ENCODE data around the gene NRN1L.
"Not testable (repeated sequence)": the region's sequence is repeated elsewhere in the genome, so short reads cannot be mapped to it uniquely, and the experiment has no call there.

NRN1L gene

DNA sequence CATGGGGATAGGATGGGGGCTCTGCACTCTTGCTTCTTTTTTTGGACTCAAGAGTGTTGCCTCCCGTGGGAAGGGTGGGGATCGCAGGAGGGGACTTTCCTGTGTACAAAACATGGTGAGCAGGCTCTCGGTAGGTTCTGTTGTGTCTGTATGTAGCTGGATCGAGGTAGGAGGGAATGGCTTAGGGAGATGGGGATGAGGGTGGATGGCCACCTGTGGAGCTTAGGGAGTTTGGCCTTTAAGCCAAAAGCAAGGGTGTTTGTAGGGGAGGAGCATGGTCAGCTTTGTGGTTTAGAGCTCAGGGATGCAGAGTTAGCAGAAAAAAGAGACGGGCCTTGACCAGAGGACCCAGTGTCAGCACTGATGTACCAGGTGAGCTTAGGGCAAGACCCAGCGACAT lies 22.8 kb upstream of the NRN1L start:
- no peak for DNase-seq

DNA sequence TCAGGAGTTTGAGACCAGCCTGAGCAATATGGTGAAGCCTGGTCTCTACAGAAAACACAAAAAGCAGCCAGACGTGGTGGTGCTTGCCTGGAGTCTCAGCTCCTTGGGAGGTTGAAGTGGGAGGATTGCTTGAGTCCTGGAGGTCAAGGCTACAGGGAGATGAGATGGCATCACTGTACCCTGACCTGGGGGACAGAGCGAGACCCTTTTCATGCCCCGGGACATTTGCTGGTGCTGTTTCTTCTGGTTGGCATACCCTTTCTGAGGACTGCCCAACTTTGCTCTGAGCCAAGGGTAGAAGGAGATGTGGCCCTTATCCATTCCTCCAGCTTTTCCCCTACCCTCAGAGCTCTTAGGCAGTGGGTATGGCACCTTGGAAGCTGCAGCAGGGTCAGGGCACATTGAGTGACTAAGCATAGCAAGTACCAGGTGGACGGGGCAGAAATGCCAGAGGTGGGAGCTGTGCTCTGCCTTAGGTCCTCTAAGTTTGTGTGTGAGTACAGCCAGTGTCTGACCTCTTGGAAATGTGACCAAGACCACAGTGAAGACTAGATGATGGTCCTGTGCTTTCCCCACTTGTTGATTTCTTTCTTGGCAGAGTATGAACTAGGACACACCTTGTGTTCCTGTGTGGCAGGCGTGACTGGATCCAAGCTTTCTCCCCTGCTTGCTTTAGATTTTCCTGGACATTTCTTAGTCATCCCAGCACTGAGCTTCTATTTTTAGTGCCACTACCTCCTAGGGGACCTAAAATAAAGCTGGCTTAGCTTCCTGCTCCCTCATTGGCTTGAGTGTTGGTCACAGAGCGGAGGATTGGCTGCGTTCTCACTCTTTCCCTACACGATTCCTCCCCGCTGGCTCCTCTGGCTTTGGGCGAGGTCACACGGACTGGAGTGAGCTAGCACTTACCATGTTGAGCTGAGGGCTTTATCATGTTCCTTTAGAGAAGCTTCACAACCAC lies 21.8 kb upstream of the NRN1L start:
- DNase-seq = no peak

DNA sequence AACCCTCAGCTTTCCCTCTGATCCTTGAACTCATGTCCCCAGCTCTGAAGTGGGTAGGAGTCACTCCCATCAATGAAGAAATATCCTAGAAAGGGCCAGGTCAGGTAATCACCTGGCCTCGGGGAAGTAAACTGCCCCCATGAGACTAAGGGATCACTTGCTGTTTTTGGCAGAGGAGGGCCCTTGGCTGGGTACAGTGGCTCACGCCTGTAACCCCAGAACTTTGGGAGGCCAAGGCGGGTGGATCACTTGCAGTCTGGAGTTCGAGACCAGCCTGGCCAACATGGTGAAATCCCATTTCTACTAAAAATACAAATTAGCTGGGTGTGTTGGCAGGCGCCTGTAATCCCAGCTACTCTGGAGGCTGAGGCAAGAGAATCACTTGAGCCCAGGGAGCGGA lies 20.6 kb upstream of the NRN1L start:
- not testable (repeated sequence) for DNase-seq

DNA sequence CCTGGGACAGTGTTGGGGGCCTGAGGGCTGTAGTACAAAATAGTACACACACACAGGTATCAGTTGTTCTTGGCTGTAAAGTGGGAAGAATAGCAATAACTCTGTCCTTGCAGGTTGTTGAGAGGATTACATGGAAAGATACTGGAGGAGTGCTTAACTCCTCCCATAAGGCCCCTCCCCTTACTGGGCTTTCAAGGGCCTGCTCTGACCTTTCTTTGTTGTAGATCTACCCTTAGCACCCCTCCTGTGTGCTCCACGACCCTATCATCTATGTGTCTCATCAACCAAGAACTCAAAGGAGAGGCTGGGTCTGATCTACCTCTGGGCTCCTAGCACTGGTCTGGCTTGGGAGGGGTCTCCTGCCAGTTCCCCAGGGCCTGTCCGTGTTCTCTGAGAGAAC lies 20.1 kb upstream of the NRN1L start:
- DNase-seq = no peak

DNA sequence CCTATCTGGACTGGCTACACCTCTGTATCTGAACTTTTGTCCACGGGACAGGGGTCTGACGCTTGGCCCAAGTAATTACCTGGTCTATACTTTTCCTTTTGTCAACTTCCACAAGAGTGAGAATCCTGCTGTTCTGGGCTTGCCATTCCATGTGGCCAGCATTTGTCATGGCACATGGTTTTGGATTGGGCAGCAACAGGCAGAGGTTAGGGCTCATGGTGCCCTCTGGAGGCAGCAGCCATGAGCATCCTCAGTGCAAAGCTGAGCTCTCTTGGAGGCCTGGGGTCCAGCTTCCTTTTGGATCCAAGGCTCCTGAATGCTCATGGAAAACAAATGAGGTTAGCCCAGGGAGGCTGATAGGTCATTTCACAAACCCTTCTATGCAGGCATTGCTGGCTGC lies 19.4 kb upstream of the NRN1L start:
- DNase-seq = no peak

DNA sequence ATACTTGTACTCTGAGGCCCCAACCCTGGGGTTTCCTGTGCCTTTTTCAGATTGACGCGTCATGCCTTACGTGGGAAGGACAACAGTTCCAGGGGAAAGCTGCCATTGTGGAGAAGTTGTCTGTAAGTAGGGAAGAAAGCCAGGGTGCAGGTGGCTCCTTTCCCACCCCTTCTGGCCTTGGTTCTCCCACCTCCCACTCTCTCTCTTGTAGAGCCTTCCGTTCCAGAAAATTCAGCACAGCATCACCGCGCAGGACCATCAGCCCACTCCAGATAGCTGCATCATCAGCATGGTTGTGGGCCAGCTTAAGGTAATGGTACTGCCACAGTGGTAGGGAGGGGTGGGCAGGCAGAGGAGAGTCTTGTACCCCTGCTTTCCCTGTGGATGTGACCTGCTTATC lies 16.4 kb upstream of the NRN1L start:
- DNase-seq = no peak

DNA sequence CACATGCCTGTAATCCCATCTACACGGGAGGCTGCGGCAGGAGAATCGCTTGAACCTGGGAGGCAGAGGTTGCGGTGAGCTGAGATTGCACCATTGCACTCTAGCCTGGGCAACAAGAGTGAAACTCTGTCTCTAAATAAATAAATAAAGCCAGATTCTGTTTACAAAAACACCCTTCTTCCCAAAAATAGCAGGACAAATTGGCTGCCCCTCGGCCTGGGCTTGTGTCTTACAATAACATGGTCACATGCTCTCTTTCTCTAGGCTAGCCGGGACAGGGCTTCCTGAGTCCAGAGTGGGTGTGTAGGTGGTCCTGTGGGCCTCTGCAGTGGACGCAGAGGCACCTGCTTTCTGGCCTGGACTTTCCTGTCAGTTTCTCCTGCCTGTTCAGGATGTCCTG lies 15.0 kb upstream of the NRN1L start:
- DNase-seq = no peak

DNA sequence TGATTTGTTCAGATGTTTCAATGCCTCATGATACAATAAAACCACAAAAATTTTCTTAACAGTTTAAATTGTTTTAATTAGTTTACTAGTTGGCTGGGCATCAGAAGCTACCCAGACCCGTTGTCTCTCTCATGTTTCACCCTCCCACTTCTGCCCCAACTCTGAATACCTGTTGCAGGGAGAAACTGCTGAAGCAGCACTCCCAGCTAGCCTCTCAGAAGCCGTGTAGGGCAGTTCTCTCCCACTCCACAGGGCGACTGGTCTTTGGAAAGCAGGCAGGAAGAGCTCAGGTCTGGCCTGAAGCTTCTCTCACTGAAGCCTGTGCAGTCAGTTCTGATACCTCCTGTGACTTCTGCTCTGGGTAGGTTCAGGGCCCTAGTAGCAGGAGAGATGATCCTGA lies 13.4 kb upstream of the NRN1L start:
- no peak for DNase-seq

DNA sequence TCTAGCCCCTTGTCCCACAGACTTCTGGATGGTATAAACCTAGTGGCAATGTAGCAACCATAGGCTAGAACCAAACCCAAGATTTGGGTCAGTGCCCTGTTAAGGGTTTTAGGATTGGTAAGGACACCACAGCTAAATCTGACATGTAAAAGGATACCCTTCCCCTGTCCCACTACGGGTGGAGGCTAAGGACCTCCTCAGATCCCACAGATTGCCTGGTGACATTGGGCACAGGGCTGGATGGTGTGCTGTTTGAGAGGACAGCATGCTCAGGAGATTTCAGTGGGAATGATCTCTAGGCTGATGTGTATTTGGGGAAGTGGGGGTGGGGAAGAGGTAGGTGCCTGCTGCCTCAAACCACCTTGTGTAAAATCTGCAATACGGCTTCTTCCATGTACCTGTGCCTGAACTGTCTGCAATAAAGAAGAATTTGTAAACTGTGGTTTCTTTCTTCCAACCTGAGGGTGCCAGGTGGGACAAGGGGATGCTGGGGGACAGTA lies 12.5 kb upstream of the NRN1L start:
- no peak for DNase-seq

DNA sequence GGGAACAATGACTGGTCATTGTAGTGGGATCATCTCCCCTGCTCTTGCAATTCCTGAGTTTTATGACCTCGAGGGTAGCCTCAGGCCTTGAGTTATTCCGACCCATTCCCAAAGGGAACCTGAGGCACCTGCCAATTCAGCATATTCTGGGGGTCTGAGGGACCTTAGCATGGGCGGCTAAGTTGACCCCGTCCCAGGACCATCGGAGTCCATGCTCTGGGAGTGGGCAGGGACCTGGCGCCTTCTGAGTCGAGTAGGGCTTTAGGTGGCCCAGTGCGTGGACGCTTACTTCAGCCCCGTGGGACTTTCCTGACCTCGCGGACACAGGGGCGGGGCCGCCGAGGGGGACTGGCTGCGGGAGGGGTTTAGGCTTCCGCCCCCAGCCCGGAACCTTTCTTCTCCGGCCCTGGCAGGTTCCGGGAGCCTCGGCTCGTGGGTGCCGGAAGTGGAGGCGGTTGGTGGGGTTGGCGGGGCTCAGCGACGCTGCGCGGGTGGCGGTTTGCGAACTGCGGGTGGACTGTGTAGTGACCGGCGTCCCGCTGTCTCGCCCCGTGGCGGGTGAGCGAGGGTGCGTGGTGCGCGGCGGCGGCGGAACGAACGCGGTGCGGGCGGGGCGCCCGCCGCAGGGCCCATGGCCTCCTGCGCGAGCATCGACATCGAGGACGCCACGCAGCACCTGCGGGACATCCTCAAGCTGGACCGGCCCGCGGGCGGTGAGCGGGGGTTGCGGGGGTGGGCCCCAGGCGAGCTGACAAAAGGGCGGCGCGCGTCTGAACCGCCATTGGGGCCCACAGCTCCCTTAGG lies 11.9 kb upstream of the NRN1L start, which contains the start of gene EDC4:
EDC4 (plus strand) TSS at position 422 of the 804 bp plus-strand sequence; CDS start at position 632, 210 bp downstream.
- peak; percentile 43 for DNase-seq

DNA sequence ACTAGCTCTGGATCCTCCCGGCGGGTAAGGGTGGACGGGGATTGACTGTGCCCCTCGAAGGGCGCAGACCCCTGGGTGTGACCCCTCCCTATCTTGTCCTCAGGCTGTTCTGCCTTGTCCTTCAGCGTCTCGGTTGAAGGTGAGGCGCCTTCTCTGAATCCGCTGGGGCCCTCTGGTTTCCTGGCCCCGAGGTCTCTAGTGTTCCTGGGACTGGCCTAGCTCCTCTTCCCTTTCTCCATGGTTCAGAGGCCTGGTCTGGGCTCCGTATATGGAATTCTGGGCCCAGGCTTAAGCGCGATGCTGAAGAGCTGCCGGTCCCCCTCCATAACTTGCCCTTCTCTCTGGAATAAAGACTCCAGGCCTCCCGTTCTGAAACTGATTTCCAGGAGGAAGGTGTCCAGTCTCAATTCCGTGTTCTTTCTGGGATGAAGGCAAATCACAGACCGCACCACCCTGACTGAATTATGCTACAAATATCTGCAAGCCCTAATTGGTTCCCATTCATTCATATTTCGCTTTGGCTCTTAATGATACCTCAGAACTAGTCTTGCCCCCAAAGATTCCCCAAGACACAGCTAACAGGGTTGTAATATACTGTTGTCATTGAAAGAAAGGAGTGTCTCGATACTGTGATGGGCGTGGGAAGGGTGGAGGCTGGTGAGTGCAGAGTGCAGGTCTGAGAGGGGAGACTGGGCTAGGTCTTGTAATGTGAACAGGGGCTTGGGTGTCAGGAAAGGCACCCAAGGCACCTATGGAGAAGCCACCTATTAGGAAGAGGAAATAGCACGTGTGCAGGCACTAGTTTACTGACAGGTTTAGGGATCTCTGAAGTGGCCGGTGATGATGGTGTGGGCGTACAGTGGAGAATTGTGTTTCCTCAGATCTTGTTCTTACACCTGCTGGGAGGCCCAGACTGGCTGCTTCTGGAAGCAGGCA lies 11.0 kb upstream of the NRN1L start:
- peak; percentile 29 for DNase-seq

DNA sequence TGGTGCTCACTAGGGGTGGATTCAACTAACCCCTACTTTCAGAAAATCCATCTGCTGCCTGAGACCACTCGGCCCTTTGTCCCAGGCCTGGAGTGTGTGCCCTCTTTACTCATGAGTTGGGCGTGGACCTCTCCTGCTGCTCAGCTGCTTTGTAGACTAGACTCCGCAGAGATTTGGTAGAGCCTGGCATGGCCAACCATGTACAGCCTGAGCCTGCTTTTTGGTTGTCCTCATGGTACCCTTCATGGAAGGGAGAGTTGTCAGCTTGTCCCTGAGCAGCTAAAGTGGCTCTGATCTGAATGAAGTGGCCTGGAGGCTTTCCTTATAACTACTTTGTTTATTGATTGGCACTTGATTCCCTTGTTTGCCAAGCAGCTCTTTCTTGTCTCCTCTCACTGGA lies 10.3 kb upstream of the NRN1L start:
- DNase-seq = no peak

DNA sequence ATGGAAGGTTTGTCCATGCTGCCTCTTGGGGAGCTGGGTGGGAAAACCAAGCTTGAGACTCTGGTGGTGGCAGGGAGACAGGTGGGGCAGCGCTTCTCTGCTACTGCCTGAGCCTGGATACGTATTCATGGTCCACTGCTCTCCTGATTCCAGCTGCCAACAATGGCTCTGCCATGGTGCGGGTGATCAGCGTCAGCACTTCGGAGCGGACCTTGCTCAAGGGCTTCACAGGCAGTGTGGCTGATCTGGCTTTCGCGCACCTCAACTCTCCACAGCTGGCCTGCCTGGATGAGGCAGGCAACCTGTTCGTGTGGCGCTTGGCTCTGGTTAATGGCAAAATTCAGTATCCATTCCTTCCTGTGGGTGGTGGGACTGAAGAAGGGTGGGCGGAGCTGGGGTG lies 7.6 kb upstream of the NRN1L start:
- no peak for DNase-seq

DNA sequence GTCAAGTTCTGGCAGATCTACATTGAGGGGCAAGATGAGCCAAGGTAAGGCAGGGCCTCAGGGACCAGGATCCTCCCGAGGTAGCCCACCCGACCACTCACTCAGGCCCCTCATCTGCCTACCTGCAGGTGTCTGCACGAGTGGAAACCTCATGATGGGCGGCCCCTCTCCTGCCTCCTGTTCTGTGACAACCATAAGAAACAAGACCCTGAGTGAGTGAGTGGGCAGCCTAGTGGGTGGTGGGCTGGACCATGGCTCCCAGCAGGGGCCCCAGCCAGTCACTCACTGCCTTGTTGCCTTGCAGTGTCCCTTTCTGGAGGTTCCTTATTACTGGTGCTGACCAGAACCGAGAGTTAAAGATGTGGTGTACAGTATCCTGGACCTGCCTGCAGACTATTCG lies 6.5 kb upstream of the NRN1L start:
- no peak for DNase-seq

DNA sequence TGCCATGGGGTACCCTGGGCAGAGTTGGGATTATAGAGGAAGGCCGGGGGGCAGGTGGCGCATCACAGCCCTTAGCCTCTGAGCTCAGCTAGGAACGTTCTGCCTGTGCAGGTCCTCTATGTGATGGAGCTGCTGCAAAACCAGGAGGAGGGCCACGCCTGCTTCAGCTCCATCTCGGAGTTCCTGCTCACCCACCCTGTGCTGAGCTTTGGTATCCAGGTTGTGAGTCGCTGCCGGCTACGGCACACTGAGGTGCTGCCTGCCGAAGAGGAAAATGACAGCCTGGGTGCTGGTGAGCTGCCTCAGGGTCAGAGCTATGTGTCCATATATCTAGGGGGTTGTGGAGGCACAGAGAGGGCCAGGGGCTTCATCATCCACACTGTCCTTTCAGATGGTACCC lies 5.8 kb upstream of the NRN1L start:
- no peak for DNase-seq

DNA sequence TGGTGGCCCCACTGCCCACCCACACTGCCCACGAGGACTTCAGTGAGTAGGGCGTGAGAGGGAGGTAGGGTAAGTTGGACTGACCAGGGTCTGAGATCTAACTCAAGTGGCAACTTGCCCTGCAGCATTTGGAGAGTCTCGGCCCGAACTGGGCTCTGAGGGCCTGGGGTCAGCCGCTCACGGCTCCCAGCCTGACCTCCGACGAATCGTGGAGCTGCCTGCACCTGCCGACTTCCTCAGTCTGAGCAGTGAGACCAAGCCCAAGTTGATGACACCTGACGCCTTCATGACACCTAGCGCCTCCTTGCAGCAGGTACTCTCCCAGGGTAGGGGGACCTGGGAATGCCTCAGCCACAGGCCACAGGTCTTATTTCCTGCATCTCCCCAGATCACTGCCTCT lies 5.2 kb upstream of the NRN1L start:
- no peak for DNase-seq

DNA sequence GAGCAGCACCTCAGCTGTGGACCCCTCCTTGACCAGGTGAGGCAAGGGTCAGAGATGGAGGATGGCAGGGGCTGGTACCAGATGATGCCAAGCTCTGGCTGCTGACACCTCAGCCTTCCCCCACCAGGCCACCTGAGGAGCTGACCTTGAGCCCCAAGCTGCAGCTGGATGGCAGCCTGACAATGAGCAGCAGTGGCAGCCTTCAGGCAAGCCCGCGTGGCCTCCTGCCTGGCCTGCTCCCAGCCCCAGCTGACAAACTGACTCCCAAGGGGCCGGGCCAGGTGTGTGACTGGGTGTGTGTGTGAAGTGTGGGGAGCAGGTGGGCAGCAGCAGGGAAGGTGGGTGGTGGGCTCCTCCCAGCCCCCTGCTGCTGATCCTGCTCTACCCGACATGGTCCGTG lies 4.7 kb upstream of the NRN1L start:
- DNase-seq = no peak

DNA sequence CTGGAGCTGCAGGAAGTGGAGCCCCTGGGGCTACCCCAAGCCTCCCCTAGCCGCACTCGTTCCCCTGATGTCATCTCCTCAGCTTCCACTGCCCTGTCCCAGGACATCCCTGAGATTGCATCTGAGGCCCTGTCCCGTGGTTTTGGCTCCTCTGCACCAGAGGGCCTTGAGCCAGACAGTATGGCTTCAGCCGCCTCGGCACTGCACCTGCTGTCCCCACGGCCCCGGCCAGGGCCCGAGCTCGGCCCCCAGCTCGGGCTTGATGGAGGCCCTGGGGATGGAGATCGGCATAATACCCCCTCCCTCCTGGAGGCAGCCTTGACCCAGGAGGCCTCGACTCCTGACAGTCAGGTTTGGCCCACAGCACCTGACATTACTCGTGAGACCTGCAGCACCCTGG lies 4.1 kb upstream of the NRN1L start:
- DNase-seq = no peak

DNA sequence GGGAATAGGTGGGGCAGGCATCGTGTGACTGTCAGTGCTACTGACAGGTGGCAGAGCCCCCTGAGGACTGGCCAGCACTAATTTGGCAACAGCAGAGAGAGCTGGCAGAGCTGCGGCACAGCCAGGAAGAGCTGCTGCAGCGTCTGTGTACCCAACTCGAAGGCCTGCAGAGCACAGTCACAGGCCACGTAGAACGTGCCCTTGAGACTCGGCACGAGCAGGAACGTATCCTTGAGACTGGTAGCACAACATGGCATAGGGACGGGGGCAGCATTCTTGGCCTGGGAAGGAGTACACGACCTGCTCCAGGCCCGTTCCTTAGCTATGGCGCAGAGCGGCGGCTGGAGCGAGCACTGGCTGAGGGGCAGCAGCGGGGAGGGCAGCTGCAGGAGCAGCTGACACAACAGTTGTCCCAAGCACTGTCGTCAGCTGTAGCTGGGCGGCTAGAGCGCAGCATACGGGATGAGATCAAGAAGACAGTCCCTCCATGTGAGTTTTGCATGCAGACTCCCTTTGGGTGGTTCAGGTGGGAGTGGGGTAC lies 3.0 kb upstream of the NRN1L start:
- DNase-seq = no peak

DNA sequence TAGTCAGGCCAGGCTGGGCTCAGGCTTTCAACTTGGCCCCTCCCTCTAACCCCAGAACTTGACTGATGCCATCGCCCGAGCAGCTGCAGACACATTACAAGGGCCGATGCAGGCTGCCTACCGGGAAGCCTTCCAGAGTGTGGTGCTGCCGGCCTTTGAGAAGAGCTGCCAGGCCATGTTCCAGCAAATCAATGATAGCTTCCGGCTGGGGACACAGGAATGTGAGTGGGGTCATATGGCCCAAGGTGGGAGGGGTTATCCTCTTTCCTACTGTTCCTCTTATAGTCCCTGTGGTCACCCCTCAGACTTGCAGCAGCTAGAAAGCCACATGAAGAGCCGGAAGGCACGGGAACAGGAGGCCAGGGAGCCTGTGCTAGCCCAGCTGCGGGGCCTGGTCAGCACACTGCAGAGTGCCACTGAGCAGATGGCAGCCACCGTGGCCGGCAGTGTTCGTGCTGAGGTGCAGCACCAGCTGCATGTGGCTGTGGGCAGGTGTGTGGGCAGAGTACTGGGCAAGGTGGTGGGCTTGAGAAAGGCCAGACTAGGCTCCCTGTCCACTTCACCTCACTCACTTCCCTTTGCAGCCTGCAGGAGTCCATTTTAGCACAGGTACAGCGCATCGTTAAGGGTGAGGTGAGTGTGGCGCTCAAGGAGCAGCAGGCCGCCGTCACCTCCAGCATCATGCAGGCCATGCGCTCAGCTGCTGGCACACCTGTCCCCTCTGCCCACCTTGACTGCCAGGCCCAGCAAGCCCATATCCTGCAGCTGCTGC lies 2.1 kb upstream of the NRN1L start:
- DNase-seq = no peak

DNA sequence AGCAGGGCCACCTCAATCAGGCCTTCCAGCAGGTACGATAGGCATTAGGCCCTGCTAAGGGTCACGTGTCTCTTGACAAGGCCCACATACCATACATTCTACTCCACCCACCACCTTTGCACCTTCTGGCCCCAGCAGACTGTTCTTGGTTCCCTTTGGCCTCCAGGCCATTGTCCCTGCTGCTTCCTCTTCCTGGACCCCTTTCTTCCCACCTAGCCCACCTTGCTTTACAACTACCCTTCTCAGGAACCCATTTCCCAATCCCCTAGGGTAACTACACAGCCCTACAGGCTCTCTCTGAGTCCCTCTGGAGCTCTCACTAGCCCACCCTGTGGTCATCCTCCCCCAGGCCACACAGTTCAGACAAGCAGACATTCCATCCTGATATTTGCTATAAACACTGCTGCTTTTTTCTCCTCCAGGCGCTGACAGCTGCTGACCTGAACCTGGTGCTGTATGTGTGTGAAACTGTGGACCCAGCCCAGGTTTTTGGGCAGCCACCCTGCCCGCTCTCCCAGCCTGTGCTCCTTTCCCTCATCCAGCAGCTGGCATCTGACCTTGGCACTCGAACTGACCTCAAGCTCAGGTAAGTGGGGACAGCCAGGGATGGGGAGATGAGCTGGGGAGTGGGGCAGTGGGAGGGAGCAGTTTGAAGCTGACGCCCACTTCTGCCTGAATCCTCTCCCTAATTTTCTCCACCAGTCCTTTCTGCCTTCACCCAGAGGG lies 1.4 kb upstream of the NRN1L start:
- peak; percentile 8 for DNase-seq

Measured in kidney glomerular epithelial cell (primary cell).